Hematopoietic multipotent progenitor cell treated with erythropoietin and hydrocortisone succinate and interleukin-3 and kit ligand, for 6 days (in vitro differentiated cells): ENCODE data around the gene ALPI.

ENCODE experiments used
- DNase-seq: peaks from one replicate; pipeline ENCODE4 v3.0.0-alpha.2; 2015

Gene ALPI

GRCh38 chr2:232502911-232503808 is 47.2 kb downstream of the ALPI start:
- DNase-seq: no peak

GRCh38 chr2:232503809-232504323 is 47.9 kb downstream of the ALPI start:
- DNase-seq: no peak

- no peak for DNase-seq
Observed at GRCh38 chr2:232504438-232504837, 48.5 kb downstream of the ALPI start.

DNA sequence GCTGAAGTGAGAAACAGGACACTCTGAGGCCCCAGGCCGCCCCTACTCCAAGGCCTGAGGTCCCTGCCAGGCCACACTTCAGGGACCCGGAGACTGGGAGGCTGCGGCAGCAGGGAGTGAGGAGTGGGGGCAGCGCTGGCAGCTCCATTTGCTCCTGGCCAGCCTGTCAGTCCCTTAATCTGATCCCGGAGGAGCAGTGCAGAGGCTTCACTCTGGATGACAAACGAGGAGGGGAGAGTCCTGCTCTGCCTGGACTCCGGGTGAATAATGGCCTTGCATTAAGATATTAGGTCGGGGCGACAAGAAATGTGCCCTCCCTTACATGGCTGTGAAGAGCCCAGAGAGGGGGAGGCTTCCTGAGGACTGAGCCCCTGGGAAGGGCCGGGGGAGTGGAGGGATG is 49.9 kb downstream of the ALPI start:
- no peak for DNase-seq

DNA sequence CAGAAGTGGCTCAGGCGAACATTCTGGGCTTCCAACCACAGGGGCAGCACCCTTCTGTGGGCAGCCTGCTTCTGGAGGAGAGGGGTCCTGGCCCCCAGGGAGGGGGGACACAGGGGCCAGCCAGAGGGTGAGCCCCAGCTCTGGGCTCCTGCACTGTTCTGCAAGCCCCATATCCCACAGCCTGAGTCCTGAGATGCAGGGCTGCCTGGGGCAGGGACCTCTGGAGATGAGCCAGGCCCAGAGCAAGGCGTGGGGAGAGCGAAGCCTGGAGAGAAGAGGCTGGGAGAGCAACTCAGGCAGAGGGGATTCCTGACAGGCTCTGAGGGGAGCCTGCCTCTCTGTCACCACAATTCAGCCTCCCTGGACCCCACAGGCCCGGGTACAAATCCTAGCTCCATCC is 50.8 kb downstream of the ALPI start:
- DNase-seq: no peak

DNA sequence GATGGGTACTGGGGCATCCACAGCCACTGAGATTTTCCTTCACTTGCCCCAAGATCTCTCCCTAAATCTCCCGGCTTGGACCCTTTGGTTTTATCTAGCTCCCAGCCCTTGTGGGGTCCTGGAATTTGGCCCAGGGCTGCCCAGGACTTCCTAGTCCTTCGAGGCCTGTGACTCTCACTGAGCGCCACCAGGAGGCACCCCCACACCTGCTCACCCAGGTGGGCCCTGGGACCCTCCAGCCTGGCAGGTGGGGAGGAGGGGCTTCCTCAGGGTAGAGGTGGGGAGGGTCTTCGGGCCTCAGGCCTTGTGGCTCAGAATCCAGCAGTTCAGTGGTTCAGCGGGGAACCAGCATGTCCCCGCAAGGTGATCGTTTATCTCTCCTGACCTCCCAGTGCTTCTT is 52.3 kb downstream of the ALPI start:
- no peak for DNase-seq
